GM12878 (cell line): Measurements from ENCODE around the gene LPIN2.

Source experiments
- CEBPB ChIP-seq, 2 experiments: fragments of 150-350 bp in 1 of 2; IDR thresholded peaks; 2 replicates each; pipeline ENCODE4 v1.6.1; 2012 to 2014; ENCODE audit warnings: low read depth in 2 of 2, low read length in 2 of 2, borderline replicate concordance in 1 of 2, inconsistent platforms in 1 of 2
- EZH2 ChIP-seq: IDR thresholded peaks from 2 replicates; pipeline ENCODE4 v1.6.1; 2012; ENCODE audit warnings: low read depth, mild to moderate bottlenecking, control low read depth, inconsistent platforms, low read length, borderline replicate concordance; ENCODE audit not compliant: control insufficient read depth
- HCFC1 ChIP-seq: fragments of 150-350 bp; IDR thresholded peaks from 2 replicates; pipeline ENCODE4 v1.6.1; 2014; ENCODE audit warnings: low read length
- POLR2A ChIP-seq: IDR thresholded peaks from 2 replicates; pipeline ENCODE4 v1.6.1; 2011; ENCODE audit warnings: low read depth, mild to moderate bottlenecking, low read length
- SIN3A ChIP-seq: IDR thresholded peaks from 2 replicates; pipeline ENCODE4 v1.6.1; 2012; ENCODE audit warnings: low read depth, low read length, improper control_type of control experiment
- SMARCA5 ChIP-seq: fragments of 450-650 bp; IDR thresholded peaks from 2 replicates; pipeline ENCODE4 v1.6.1; 2017; ENCODE audit warnings: mild to moderate bottlenecking
- SRF ChIP-seq, 2 experiments: IDR thresholded peaks; 2 replicates each; pipeline ENCODE4 v1.6.1; 2011; ENCODE audit warnings: low read depth in 2 of 2, low read length in 2 of 2, mild to moderate bottlenecking in 1 of 2, moderate library complexity in 1 of 2
- STAT1 ChIP-seq: fragments of 450-650 bp; conservative IDR thresholded peaks from 2 replicates; pipeline ENCODE4 v1.6.1; 2014; ENCODE audit warnings: antibody characterized with exemption, mild to moderate bottlenecking
- TCF12 ChIP-seq: IDR thresholded peaks from 2 replicates; pipeline ENCODE4 v1.6.1; 2011; ENCODE audit warnings: low read depth, mild to moderate bottlenecking, low read length
- TF ChIP-seq, protein P1 (sequence below), 3 experiments: IDR thresholded peaks in 2 of 3; conservative IDR thresholded peaks in 1 of 3; 2 replicates each; pipeline ENCODE4 v1.5.1; 2011; ENCODE audit warnings: low read depth in 3 of 3, low read length in 3 of 3, mild to moderate bottlenecking in 3 of 3, control low read depth in 2 of 3, moderate library complexity in 2 of 3, inconsistent platforms in 1 of 3, mixed read lengths in 1 of 3; ENCODE audit not compliant: control insufficient read depth in 2 of 3, insufficient read depth in 1 of 3; ENCODE audit errors: extremely low read depth in 1 of 3
- TF ChIP-seq, protein P2 (sequence below): fragments of 450-650 bp; IDR thresholded peaks from 2 replicates; pipeline ENCODE4 v1.6.1; 2016; ENCODE audit warnings: mild to moderate bottlenecking

DNA sequence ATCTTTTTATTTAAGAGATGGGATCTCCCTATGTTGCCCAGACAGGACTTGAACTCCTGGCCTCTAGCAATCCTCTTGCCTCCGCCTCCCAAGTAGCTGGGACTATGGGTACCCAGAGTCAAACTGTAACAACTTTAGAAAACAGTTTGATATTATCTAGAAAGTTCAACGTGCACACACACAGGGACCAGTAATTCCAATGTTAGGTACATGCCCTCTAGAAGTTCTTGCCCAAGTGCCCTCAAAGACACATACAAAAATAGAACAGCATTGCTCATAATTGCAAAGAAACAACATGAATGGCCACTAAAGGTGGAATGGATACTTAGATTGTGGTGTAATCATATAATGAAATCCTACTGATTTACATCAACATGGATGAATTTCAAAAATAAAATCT lies 12.6 kb upstream of the LPIN2 start:
- TF ChIP-seq, protein P1, sequence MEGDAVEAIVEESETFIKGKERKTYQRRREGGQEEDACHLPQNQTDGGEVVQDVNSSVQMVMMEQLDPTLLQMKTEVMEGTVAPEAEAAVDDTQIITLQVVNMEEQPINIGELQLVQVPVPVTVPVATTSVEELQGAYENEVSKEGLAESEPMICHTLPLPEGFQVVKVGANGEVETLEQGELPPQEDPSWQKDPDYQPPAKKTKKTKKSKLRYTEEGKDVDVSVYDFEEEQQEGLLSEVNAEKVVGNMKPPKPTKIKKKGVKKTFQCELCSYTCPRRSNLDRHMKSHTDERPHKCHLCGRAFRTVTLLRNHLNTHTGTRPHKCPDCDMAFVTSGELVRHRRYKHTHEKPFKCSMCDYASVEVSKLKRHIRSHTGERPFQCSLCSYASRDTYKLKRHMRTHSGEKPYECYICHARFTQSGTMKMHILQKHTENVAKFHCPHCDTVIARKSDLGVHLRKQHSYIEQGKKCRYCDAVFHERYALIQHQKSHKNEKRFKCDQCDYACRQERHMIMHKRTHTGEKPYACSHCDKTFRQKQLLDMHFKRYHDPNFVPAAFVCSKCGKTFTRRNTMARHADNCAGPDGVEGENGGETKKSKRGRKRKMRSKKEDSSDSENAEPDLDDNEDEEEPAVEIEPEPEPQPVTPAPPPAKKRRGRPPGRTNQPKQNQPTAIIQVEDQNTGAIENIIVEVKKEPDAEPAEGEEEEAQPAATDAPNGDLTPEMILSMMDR (IDR thresholded peaks at IDR 0.05 in 2 of 3, conservative IDR thresholded peaks at IDR 0.05 in 1 of 3; ENCODE audit: control insufficient read depth in 2 of 3, extremely low read depth in 1 of 3, insufficient read depth in 1 of 3, low read depth in 3 of 3, low read length in 3 of 3): no peak
- TF ChIP-seq EZH2: no peak
- no peak for TF ChIP-seq SRF (IDR thresholded peaks at IDR 0.05; ENCODE audit: low read depth in 2 of 2, low read length in 2 of 2)
- TF ChIP-seq TCF12: no peak
- TF ChIP-seq, protein P2, sequence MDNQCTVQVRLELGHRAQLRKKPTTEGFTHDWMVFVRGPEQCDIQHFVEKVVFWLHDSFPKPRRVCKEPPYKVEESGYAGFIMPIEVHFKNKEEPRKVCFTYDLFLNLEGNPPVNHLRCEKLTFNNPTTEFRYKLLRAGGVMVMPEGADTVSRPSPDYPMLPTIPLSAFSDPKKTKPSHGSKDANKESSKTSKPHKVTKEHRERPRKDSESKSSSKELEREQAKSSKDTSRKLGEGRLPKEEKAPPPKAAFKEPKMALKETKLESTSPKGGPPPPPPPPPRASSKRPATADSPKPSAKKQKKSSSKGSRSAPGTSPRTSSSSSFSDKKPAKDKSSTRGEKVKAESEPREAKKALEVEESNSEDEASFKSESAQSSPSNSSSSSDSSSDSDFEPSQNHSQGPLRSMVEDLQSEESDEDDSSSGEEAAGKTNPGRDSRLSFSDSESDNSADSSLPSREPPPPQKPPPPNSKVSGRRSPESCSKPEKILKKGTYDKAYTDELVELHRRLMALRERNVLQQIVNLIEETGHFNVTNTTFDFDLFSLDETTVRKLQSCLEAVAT: no peak
- TF ChIP-seq SMARCA5: no peak
- TF ChIP-seq HCFC1: no peak
- no peak for TF ChIP-seq STAT1
- no peak for TF ChIP-seq CEBPB (IDR thresholded peaks at IDR 0.05; ENCODE audit: borderline replicate concordance in 1 of 2, low read depth in 2 of 2, low read length in 2 of 2)
- TF ChIP-seq POLR2A: no peak
- TF ChIP-seq SIN3A: no peak
